Type B pancreatic cell (in vitro differentiated cells): ENCODE data around the gene OXNAD1. TPM values are rescaled to one million over a fixed set of nuclear protein-coding genes. Genes with fewer than 3 reads are reported as not detected.

ENCODE experiments used
- DNase-seq: peaks from one replicate; pipeline ENCODE4 v3.0.0; 2021; ENCODE audit warnings: mixed read lengths; ENCODE audit not compliant: unreplicated experiment; ENCODE audit errors: extremely low spot score
- H3K27ac Mint-ChIP-seq: 2 replicates; pipeline ENCODE4 v1.8.0; 2021; ENCODE audit warnings: mild to moderate bottlenecking, mixed read lengths
- H3K27me3 Mint-ChIP-seq: 2 replicates; pipeline ENCODE4 v1.8.0; 2021; ENCODE audit warnings: mixed read lengths
- H3K36me3 Mint-ChIP-seq: 2 replicates; pipeline ENCODE4 v1.8.0; 2021; ENCODE audit warnings: mixed read lengths
- H3K4me1 Mint-ChIP-seq: one replicate; pipeline ENCODE4 v1.8.0; 2021; ENCODE audit warnings: mixed read lengths; ENCODE audit not compliant: unreplicated experiment
- H3K4me3 Mint-ChIP-seq: 2 replicates; pipeline ENCODE4 v1.8.0; 2021; ENCODE audit warnings: mild to moderate bottlenecking, mixed read lengths
- H3K9me3 Mint-ChIP-seq: 2 replicates; pipeline ENCODE4 v1.8.0; 2021; ENCODE audit warnings: mixed read lengths
- CTCF ChIP-seq: fragments of 200-600 bp; sonication (generic); conservative IDR thresholded peaks from 2 replicates; pipeline ENCODE4 v1.5.0; 2021; ENCODE audit warnings: antibody characterized with exemption, mild to moderate bottlenecking
- total RNA-seq: library from RNA; stranded (reverse); gene quantifications from 2 replicates; pipeline ENCODE4 v1.2.1, GENCODE V29; 2021; ENCODE audit warnings: low replicate concordance

OXNAD1 gene
- total RNA-seq, 1 donor from 2014 or later, result 16.0 TPM

GRCh38 chr3:16335772-16336645 is 71.0 kb downstream of the OXNAD1 start:
- TF ChIP-seq CTCF, result no peak
- Mint-ChIP-seq H3K4me3 (no peak overlapping the region), H3K27ac (no peak overlapping the region), H3K4me1 (peaks cover 4% of the 10 kb centered on the region), H3K27me3 (no peaks in the 10 kb centered on the region), H3K36me3 (peaks cover 28% of the 10 kb centered on the region), H3K9me3 (peaks cover 14% of the 10 kb centered on the region)
- no peak for DNase-seq

- DNase-seq, result no peak
- no peak for TF ChIP-seq CTCF
- H3K36me3 Mint-ChIP-seq, result peaks cover 21% of the 10 kb centered on the region
- H3K9me3 Mint-ChIP-seq, result peaks cover 9% of the 10 kb centered on the region
- H3K4me3 Mint-ChIP-seq, result no peak overlapping the region
- no peak overlapping the region for H3K27ac Mint-ChIP-seq
- H3K4me1 Mint-ChIP-seq, result peaks cover 4% of the 10 kb centered on the region
- no peaks in the 10 kb centered on the region for H3K27me3 Mint-ChIP-seq
These were observed 71.8 kb downstream of the OXNAD1 start for GRCh38 chr3:16336825-16337224.

GRCh38 chr3:16337856-16338540 is 73.0 kb downstream of the OXNAD1 start:
- Mint-ChIP-seq H3K27me3 (no peaks in the 10 kb centered on the region), H3K36me3 (peaks cover 13% of the 10 kb centered on the region), H3K27ac (no peak overlapping the region), H3K4me3 (no peak overlapping the region), H3K9me3 (peaks cover 5% of the 10 kb centered on the region), H3K4me1 (no peaks in the 10 kb centered on the region)
- no peak for TF ChIP-seq CTCF
- DNase-seq, result no peak

GRCh38 chr3:16338999-16339398 is 74.0 kb downstream of the OXNAD1 start:
- no peak overlapping the region for H3K4me3 Mint-ChIP-seq
- no peaks in the 10 kb centered on the region for H3K4me1 Mint-ChIP-seq
- no peak for DNase-seq
- H3K36me3 Mint-ChIP-seq, result peaks cover 18% of the 10 kb centered on the region
- no peak for TF ChIP-seq CTCF
- no peak overlapping the region for H3K27ac Mint-ChIP-seq
- no peaks in the 10 kb centered on the region for H3K27me3 Mint-ChIP-seq
- H3K9me3 Mint-ChIP-seq, result peaks cover 11% of the 10 kb centered on the region

- peaks cover 7% of the 10 kb centered on the region for H3K9me3 Mint-ChIP-seq
- peaks cover 26% of the 10 kb centered on the region for H3K36me3 Mint-ChIP-seq
- no peak for DNase-seq
- no peak overlapping the region for H3K27ac Mint-ChIP-seq
- no peaks in the 10 kb centered on the region for H3K27me3 Mint-ChIP-seq
- H3K4me3 Mint-ChIP-seq, result no peak overlapping the region
- no peak for TF ChIP-seq CTCF
- H3K4me1 Mint-ChIP-seq, result no peaks in the 10 kb centered on the region
These were observed 78.1 kb downstream of the OXNAD1 start for GRCh38 chr3:16343101-16343500.
